ENCODE results near the gene HS6ST3.

Gene HS6ST3

DNA sequence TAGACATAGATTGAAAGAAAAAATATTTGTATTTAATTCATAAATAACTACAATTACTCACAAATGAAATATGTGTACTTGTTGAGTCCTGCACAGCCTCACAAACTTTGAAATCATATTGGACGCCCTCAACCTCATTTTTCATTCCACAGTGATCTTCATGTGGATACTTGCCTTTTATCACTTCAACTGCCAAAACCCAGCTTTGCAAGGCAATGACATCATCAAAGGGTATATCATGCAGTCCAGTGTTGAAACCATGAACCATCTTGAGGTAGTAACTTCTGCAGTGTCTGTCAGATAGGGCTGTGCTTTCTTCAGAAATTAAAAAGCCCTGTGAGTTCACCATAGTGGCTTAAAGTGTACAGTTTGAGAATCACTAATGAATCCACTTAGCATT, 82.2 kb downstream of the HS6ST3 start:
- no peak for DNase-seq (ENCODE audit: low read depth, low spot score)
- Histone ChIP-seq H3K27ac (no peak overlapping the region), H3K9me3 (ENCODE audit: low read depth, low read length) (no peaks in the 10 kb centered on the region), H3K9ac (ENCODE audit: insufficient read length) (no peak overlapping the region), H3K4me3 (no peak overlapping the region), H3K36me3 (ENCODE audit: insufficient read depth, low read length) (no peaks in the 10 kb centered on the region)
- TF ChIP-seq EZH2 (IDR thresholded peaks at IDR 0.05) (no peak), POLR2AphosphoS5 (IDR thresholded peaks at IDR 0.05; ENCODE audit: borderline replicate concordance, low read depth, low read length) (no peak), FOXP2 (optimal IDR thresholded peaks at IDR 0.05; ENCODE audit: control extremely low read depth, extremely low read length, insufficient read depth) (no peak)

DNA sequence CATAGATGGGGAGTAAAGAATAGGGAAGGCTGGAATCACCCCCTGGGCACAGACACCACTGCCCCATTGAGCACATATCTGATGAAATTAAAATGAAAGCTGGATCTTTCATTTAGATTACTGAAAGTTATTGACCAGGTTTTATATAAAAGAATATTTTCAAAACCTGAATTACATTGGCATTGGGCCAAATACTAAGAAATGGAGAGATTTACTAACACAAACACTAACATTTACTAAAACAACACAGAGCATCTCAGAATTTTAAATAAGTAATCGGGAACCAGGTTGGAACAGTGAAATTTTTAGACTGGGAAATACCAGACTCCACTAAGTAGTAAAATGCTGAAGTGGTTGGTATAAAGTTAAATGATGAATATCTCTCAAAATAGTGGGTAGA, 88.9 kb downstream of the HS6ST3 start:
- no peak for DNase-seq (ENCODE audit: low read depth, low spot score)
- Histone ChIP-seq H3K9ac (ENCODE audit: insufficient read length) (no peak overlapping the region), H3K9me3 (ENCODE audit: low read depth, low read length) (no peaks in the 10 kb centered on the region), H3K4me3 (no peak overlapping the region), H3K36me3 (ENCODE audit: insufficient read depth, low read length) (no peaks in the 10 kb centered on the region), H3K27ac (no peak overlapping the region)
- no peak for TF ChIP-seq POLR2AphosphoS5 (IDR thresholded peaks at IDR 0.05; ENCODE audit: borderline replicate concordance, low read depth, low read length)
- TF ChIP-seq FOXP2 (optimal IDR thresholded peaks at IDR 0.05; ENCODE audit: control extremely low read depth, extremely low read length, insufficient read depth): no peak
- TF ChIP-seq EZH2 (IDR thresholded peaks at IDR 0.05): no peak

GRCh38 chr13:96179309-96179708, 89.4 kb downstream of the HS6ST3 start:
- Histone ChIP-seq H3K9ac (ENCODE audit: insufficient read length) (no peak overlapping the region), H3K9me3 (ENCODE audit: low read depth, low read length) (no peaks in the 10 kb centered on the region), H3K4me3 (no peak overlapping the region), H3K27ac (no peak overlapping the region), H3K36me3 (ENCODE audit: insufficient read depth, low read length) (no peaks in the 10 kb centered on the region)
- no peak for DNase-seq (ENCODE audit: low read depth, low spot score)
- no peak for TF ChIP-seq EZH2 (IDR thresholded peaks at IDR 0.05)
- TF ChIP-seq FOXP2 (optimal IDR thresholded peaks at IDR 0.05; ENCODE audit: control extremely low read depth, extremely low read length, insufficient read depth): no peak
- TF ChIP-seq POLR2AphosphoS5 (IDR thresholded peaks at IDR 0.05; ENCODE audit: borderline replicate concordance, low read depth, low read length): no peak

GRCh38 chr13:96181911-96182310, 92.0 kb downstream of the HS6ST3 start:
- Histone ChIP-seq H3K9ac (ENCODE audit: insufficient read length) (no peak overlapping the region), H3K4me3 (no peak overlapping the region), H3K9me3 (ENCODE audit: low read depth, low read length) (no peaks in the 10 kb centered on the region), H3K27ac (no peak overlapping the region), H3K36me3 (ENCODE audit: insufficient read depth, low read length) (no peaks in the 10 kb centered on the region)
- TF ChIP-seq POLR2AphosphoS5 (IDR thresholded peaks at IDR 0.05; ENCODE audit: borderline replicate concordance, low read depth, low read length) (no peak), EZH2 (IDR thresholded peaks at IDR 0.05) (no peak), FOXP2 (optimal IDR thresholded peaks at IDR 0.05; ENCODE audit: control extremely low read depth, extremely low read length, insufficient read depth) (no peak)
- no peak for DNase-seq (ENCODE audit: low read depth, low spot score)

GRCh38 chr13:96185818-96186217, 95.9 kb downstream of the HS6ST3 start:
- TF ChIP-seq POLR2AphosphoS5 (IDR thresholded peaks at IDR 0.05; ENCODE audit: borderline replicate concordance, low read depth, low read length) (no peak), FOXP2 (optimal IDR thresholded peaks at IDR 0.05; ENCODE audit: control extremely low read depth, extremely low read length, insufficient read depth) (no peak), EZH2 (IDR thresholded peaks at IDR 0.05) (no peak)
- no peak for DNase-seq (ENCODE audit: low read depth, low spot score)
- H3K27ac ChIP-seq: no peak overlapping the region
- H3K9ac ChIP-seq (ENCODE audit: insufficient read length): no peak overlapping the region
- no peaks in the 10 kb centered on the region for H3K9me3 ChIP-seq (ENCODE audit: low read depth, low read length)
- H3K4me3 ChIP-seq: no peak overlapping the region
- H3K36me3 ChIP-seq (ENCODE audit: insufficient read depth, low read length): no peaks in the 10 kb centered on the region

GRCh38 chr13:96191367-96191766, 101.5 kb downstream of the HS6ST3 start:
- H3K36me3 ChIP-seq (ENCODE audit: insufficient read depth, low read length): no peaks in the 10 kb centered on the region
- TF ChIP-seq EZH2 (IDR thresholded peaks at IDR 0.05) (no peak), FOXP2 (optimal IDR thresholded peaks at IDR 0.05; ENCODE audit: control extremely low read depth, extremely low read length, insufficient read depth) (no peak), POLR2AphosphoS5 (IDR thresholded peaks at IDR 0.05; ENCODE audit: borderline replicate concordance, low read depth, low read length) (no peak)
- H3K9ac ChIP-seq (ENCODE audit: insufficient read length): no peak overlapping the region
- H3K4me3 ChIP-seq: no peak overlapping the region
- H3K27ac ChIP-seq: no peak overlapping the region
- no peaks in the 10 kb centered on the region for H3K9me3 ChIP-seq (ENCODE audit: low read depth, low read length)
- no peak for DNase-seq (ENCODE audit: low read depth, low spot score)

- no peak overlapping the region for H3K9ac ChIP-seq (ENCODE audit: insufficient read length)
- no peak for TF ChIP-seq POLR2AphosphoS5 (IDR thresholded peaks at IDR 0.05; ENCODE audit: borderline replicate concordance, low read depth, low read length)
- TF ChIP-seq EZH2 (IDR thresholded peaks at IDR 0.05): no peak
- TF ChIP-seq FOXP2 (optimal IDR thresholded peaks at IDR 0.05; ENCODE audit: control extremely low read depth, extremely low read length, insufficient read depth): no peak
- H3K4me3 ChIP-seq: no peak overlapping the region
- DNase-seq (ENCODE audit: low read depth, low spot score): no peak
- no peak overlapping the region for H3K27ac ChIP-seq
- no peaks in the 10 kb centered on the region for H3K36me3 ChIP-seq (ENCODE audit: insufficient read depth, low read length)
- H3K9me3 ChIP-seq (ENCODE audit: low read depth, low read length): no peaks in the 10 kb centered on the region
These were observed 103.9 kb downstream of the HS6ST3 start for GRCh38 chr13:96193728-96194310.

- Histone ChIP-seq H3K36me3 (ENCODE audit: insufficient read depth, low read length) (no peaks in the 10 kb centered on the region), H3K9ac (ENCODE audit: insufficient read length) (no peak overlapping the region), H3K27ac (no peak overlapping the region), H3K4me3 (no peak overlapping the region), H3K9me3 (ENCODE audit: low read depth, low read length) (no peaks in the 10 kb centered on the region)
- DNase-seq (ENCODE audit: low read depth, low spot score): no peak
- no peak for TF ChIP-seq EZH2 (IDR thresholded peaks at IDR 0.05)
- no peak for TF ChIP-seq FOXP2 (optimal IDR thresholded peaks at IDR 0.05; ENCODE audit: control extremely low read depth, extremely low read length, insufficient read depth)
- no peak for TF ChIP-seq POLR2AphosphoS5 (IDR thresholded peaks at IDR 0.05; ENCODE audit: borderline replicate concordance, low read depth, low read length)
These were observed 108.1 kb downstream of the HS6ST3 start for GRCh38 chr13:96198038-96198437.

GRCh38 chr13:96199315-96199714, 109.4 kb downstream of the HS6ST3 start:
- H3K9ac ChIP-seq (ENCODE audit: insufficient read length): no peak overlapping the region
- H3K9me3 ChIP-seq (ENCODE audit: low read depth, low read length): no peaks in the 10 kb centered on the region
- no peak overlapping the region for H3K27ac ChIP-seq
- DNase-seq (ENCODE audit: low read depth, low spot score): no peak
- TF ChIP-seq POLR2AphosphoS5 (IDR thresholded peaks at IDR 0.05; ENCODE audit: borderline replicate concordance, low read depth, low read length) (no peak), EZH2 (IDR thresholded peaks at IDR 0.05) (no peak), FOXP2 (optimal IDR thresholded peaks at IDR 0.05; ENCODE audit: control extremely low read depth, extremely low read length, insufficient read depth) (no peak)
- no peak overlapping the region for H3K4me3 ChIP-seq
- H3K36me3 ChIP-seq (ENCODE audit: insufficient read depth, low read length): no peaks in the 10 kb centered on the region
